Kidney epithelial cell (primary cell): ENCODE data around the gene PKD1L1. TPM values are rescaled to one million over a fixed set of nuclear protein-coding genes. Genes with fewer than 3 reads are reported as not detected.

Experiments used
- DNase-seq: peaks from one replicate; pipeline ENCODE4 v3.0.0-alpha.2; 2010; ENCODE audit warnings: low read depth
- H3K27me3 ChIP-seq: 2 replicates; pipeline ENCODE4 v1.6.0; 2011; ENCODE audit warnings: low read length; ENCODE audit not compliant: control insufficient read depth, insufficient read depth
- H3K36me3 ChIP-seq: 2 replicates; pipeline ENCODE4 v1.5.1; 2011; ENCODE audit warnings: low read length; ENCODE audit not compliant: control insufficient read depth, insufficient read depth
- H3K4me3 ChIP-seq: 2 replicates; pipeline ENCODE4 v1.5.1; 2011; ENCODE audit warnings: low read depth, mild to moderate bottlenecking, control low read depth, low read length
- CTCF ChIP-seq: IDR thresholded peaks from 2 replicates; pipeline ENCODE4 v1.5.1; 2011; ENCODE audit warnings: mild to moderate bottlenecking, moderate library complexity, low read length, control low read depth, inconsistent platforms; ENCODE audit not compliant: insufficient read depth, poor library complexity, severe bottlenecking
- total RNA-seq: library from RNA; depleted of rRNA; stranded (reverse); fragments of >200 nt; gene quantifications from 2 replicates; pipeline ENCODE4 v1.2.3, GENCODE V29; 2015

PKD1L1 gene
- total RNA-seq, 1 donor from 2014 or later = 0.08 TPM

GRCh38 chr7:47901542-47901941 is 46.7 kb downstream of the PKD1L1 start:
- no peak for TF ChIP-seq CTCF
- Histone ChIP-seq H3K27me3 (no peaks in the 10 kb centered on the region), H3K36me3 (no peaks in the 10 kb centered on the region), H3K4me3 (no peak overlapping the region)
- peak; percentile 39 for DNase-seq

- DNase-seq = no peak
- Histone ChIP-seq H3K4me3 (no peak overlapping the region), H3K27me3 (no peaks in the 10 kb centered on the region), H3K36me3 (no peaks in the 10 kb centered on the region)
- TF ChIP-seq CTCF = no peak
These were observed 50.4 kb downstream of the PKD1L1 start for GRCh38 chr7:47897831-47898230.

- TF ChIP-seq CTCF = no peak
- H3K27me3 ChIP-seq = no peaks in the 10 kb centered on the region
- H3K36me3 ChIP-seq = no peaks in the 10 kb centered on the region
- DNase-seq = no peak
- no peak overlapping the region for H3K4me3 ChIP-seq
These were observed 51.4 kb downstream of the PKD1L1 start for GRCh38 chr7:47896809-47897423.

GRCh38 chr7:47895026-47895425 is 53.2 kb downstream of the PKD1L1 start:
- Histone ChIP-seq H3K4me3 (no peak overlapping the region), H3K36me3 (no peaks in the 10 kb centered on the region), H3K27me3 (no peaks in the 10 kb centered on the region)
- no peak for TF ChIP-seq CTCF
- DNase-seq = no peak

GRCh38 chr7:47893721-47894365 is 54.4 kb downstream of the PKD1L1 start:
- no peak for DNase-seq
- Histone ChIP-seq H3K4me3 (no peak overlapping the region), H3K27me3 (no peaks in the 10 kb centered on the region), H3K36me3 (no peaks in the 10 kb centered on the region)
- TF ChIP-seq CTCF = no peak

GRCh38 chr7:47893238-47893637 is 55.0 kb downstream of the PKD1L1 start:
- H3K27me3 ChIP-seq = no peaks in the 10 kb centered on the region

More at GRCh38 chr7:47893238-47893637, 55.0 kb downstream of the PKD1L1 start:
- Histone ChIP-seq H3K4me3 (no peak overlapping the region), H3K36me3 (no peaks in the 10 kb centered on the region)
- TF ChIP-seq CTCF = peak; percentile 36
- no peak for DNase-seq
